Right lung (tissue), 5 donors: ENCODE measurements around the gene OASL. TPM values are rescaled to one million over a fixed set of nuclear protein-coding genes. Genes with fewer than 3 reads are reported as not detected.

Experiments used
- DNase-seq, 2 donors: peaks; one replicate each; pipeline ENCODE4 v3.0.0-alpha.2; 2013
- polyA plus RNA-seq, 5 donors: library from polyadenylated mRNA; unstranded; fragments of 120-200 nt; gene quantifications; one replicate each; pipeline versions ENCODE4 v1.2.1 to v1.2.3, GENCODE V29; 2013; ENCODE audit warnings: inconsistent platforms in 1 of 5, low replicate concordance in 1 of 5; ENCODE audit not compliant: insufficient read length in 5 of 5, insufficient read depth in 1 of 5

OASL gene
- polyA plus RNA-seq, 5 donors, result 0.06 to 0.46 (median 0.18) TPM

- no peak for DNase-seq
These were observed 47.1 kb downstream of the OASL start for GRCh38 chr12:120991965-120992364.

- DNase-seq, result no peak
These were observed 48.5 kb downstream of the OASL start for GRCh38 chr12:120990487-120991055.

GRCh38 chr12:120989687-120990086 lies 49.4 kb downstream of the OASL start:
- DNase-seq, result no peak

GRCh38 chr12:120988658-120989057 lies 50.4 kb downstream of the OASL start:
- DNase-seq, result no peak

- no peak for DNase-seq
These were observed 50.8 kb downstream of the OASL start for GRCh38 chr12:120988234-120988633.

DNA sequence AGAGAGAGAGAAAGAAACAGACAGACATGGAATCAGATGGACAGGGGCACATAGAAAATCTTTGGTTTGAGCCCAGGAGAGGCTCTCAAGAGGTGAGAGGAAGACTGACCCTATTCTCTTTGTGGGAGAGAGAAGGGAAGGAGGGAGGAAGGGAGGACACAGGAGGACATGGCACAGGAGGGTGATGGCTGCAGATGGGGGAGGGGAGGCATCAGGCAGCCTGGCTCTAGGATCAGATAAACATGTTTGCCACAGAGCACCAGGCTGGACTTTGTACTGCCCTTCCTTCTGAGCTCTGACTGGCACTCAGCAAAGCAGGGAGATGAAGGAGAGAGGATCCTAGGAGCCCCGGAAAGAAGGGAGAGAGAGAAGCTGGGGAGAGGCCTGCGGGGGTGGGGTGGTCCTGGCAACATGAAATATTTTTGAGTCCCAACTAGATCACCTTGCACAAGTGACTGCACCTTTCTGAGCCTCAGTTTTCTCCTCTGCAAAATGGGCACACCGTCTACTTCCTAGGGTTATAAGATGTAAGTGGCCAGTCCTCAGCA lies 54.6 kb downstream of the OASL start:
- DNase-seq, result no peak

GRCh38 chr12:120983759-120984158 lies 55.3 kb downstream of the OASL start:
- no peak for DNase-seq

DNA sequence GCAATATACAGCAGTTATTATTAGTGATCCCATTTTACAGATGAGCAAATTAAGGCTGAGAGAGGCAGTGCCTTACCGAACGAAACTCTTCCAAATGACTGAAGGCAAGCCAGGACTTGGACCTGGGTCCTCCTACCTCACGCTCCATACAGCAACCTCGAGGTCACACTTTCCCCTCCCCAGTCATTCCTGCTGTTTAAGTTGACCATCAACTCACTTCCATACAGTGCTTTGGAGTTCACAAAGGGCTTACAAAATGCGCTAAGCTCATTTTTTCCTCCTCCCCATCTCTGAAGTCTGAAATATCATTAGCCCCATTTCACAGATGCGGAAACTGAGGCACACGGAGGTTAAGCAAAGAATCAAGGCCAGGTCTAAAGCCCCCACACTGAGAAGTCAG lies 56.4 kb downstream of the OASL start:
- no peak for DNase-seq

- no peak for DNase-seq
These were observed 57.6 kb downstream of the OASL start for GRCh38 chr12:120981407-120981941.

DNA sequence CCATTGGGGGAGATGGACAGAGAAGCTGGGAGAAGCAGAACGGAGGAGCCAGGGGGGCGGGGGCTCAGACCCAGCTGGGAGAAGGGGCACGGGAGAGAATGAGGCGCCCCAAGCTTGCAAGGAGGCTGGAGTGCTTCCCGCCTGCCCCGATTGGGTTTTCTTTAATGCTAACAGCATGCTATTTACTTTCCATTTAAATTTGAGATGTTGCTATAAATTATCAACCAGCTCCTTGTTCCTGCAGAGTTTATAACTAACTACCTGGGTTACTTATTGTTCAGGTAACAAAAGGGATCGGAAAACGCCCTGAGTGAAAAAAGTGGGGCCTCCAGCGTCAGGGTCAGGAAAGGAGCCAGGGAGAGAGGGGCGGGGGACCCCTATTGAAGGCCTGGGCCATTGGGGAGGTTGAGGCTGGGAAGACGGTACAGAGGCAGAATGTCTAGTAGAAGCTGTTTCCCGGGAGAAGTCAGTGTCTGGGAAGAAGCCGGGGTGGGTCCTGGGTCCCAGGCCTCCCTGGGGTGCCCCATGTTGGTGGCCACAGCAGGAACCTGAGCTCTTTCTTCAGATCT lies 58.2 kb downstream of the OASL start:
- DNase-seq, result peak in 1 of 2 donors; percentile 36

- DNase-seq, result no peak
These were observed 59.0 kb downstream of the OASL start for GRCh38 chr12:120979862-120980696.

DNA sequence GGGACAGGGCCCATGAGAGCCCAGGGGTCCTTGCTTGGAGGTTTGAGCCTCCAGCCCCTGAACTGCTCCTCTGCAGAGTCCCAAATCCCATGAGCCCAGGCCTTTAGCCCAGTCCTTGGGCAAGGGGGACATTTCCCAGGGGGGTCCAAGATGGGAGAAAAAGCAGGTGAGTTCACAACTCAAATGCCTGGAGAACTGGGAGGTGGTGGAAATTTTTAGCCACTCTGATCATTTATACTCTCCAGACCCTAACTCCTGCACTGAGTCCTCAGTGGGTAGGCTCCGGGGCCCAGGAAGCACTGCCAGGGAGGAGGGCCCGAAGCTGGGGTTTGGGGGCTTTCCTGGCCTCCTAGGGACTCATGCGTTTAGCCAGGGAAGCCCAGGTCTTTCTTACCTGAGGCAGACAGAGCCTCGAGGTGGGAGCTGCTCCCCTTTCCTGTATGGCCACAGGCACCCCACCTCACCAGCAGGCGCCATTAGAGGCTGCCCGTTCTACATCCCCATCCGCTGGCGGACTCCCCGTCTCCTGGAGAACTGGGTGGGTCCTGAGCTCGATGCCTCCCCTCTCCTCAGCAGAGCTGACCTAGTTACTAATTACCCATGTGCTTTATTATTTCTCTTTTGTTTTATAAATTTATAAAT lies 59.7 kb downstream of the OASL start:
- no peak for DNase-seq

DNA sequence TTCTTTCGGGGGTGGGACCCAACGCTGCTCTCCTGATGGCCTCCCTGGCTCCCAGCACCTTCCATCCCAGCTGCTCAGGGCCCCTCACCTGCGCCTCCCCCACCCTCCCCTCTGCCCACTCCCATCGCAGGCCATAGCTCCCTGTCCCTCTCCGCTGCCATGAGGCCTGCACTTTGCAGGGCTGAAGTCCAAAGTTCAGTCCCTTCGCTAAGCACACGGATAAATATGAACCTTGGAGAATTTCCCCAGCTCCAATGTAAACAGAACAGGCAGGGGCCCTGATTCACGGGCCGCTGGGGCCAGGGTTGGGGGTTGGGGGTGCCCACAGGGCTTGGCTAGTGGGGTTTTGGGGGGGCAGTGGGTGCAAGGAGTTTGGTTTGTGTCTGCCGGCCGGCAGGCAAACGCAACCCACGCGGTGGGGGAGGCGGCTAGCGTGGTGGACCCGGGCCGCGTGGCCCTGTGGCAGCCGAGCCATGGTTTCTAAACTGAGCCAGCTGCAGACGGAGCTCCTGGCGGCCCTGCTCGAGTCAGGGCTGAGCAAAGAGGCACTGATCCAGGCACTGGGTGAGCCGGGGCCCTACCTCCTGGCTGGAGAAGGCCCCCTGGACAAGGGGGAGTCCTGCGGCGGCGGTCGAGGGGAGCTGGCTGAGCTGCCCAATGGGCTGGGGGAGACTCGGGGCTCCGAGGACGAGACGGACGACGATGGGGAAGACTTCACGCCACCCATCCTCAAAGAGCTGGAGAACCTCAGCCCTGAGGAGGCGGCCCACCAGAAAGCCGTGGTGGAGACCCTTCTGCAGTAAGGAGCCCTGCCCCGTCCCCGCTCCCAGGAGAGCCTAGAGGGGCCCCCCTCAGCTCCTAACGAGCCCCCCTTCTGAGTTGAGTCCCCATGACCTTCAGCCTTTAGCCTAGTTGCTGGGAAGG lies 60.5 kb downstream of the OASL start, which contains the start of gene HNF1A:
Gene HNF1A (plus strand): TSS at position 248 of the 924 bp plus-strand sequence. CDS start 226 bp downstream, at position 474.
- no peak for DNase-seq

DNA sequence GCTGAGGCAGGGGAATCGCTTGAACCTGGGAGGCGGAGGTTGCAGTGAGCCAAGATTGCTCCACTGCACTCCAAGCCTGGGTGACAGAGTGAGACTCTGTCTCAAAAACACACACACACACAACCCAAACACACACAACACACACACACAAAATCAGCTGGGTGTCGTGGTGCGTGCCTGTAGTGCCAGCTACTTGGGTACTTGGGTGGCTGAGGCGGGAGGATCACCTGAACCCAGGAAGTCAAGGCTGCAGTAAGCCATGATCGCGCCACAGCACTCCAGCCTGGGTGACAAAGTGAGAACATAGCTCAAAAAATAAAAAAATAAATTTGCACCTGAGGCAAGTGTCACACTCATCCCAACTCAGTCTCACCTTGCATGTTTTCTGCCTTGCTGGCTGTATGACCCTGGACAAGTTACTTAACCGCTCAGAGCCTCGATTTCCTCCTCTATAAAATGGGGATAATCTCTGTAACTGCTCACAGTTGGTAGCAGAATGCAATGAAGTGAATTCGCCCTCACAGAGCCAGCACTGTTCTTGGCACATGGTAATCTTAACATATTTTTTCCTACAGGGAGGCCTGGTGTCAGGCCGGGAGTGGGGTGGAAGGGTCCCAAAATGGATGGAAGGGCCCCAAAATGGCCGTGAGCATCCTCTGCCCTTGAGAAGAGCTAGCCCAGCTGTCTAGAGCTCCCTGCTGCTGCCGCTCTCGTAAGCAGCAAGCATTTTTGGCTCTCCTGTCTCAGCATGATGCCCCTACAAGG lies 61.3 kb downstream of the OASL start:
- no peak for DNase-seq

- DNase-seq, result peak; percentile 40 to 49
These were observed 66.0 kb downstream of the OASL start for GRCh38 chr12:120972870-120973543.

- peak in 1 of 2 donors; percentile 57 for DNase-seq
These were observed 67.5 kb downstream of the OASL start for GRCh38 chr12:120971299-120972180.

DNA sequence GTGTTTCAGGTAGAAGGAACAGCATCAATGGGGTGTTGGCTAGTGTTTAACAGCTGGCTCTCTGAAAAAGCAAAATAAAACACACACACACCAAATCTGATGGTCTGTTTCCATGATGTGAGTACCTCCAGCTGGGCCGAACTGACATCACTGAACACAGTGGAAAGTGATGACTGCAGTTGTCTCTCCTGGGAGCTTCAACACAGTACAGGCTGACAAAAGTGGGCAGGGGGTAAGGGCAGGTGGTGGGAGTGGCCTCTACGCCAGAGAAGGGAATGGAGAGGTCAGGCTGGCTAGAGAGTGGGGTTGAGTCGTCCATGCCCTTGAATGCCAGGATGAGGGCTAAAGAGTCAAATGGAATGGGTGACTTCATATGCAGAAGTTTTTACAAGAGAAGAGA lies 68.7 kb downstream of the OASL start:
- no peak for DNase-seq
